Suprapubic skin (tissue), 4 donors: ENCODE data around the gene NFIA. TPM values are rescaled to one million over a fixed set of nuclear protein-coding genes. Genes with fewer than 3 reads are reported as not detected.
A peak's percentile ranks its signal among the peaks of the same experiment; 100 is the strongest.

Experiments
- DNase-seq, 2 donors: peaks; one replicate each; pipeline ENCODE4 v3.0.0-alpha.2; 2019; ENCODE audit warnings: low spot score in 2 of 2
- H3K27ac ChIP-seq: fragments of 200-600 bp; sonication (generic); one replicate; pipeline ENCODE4 v1.5.1; 2019
- H3K27me3 ChIP-seq: fragments of 200-600 bp; sonication (generic); one replicate; pipeline ENCODE4 v1.5.1; 2019
- H3K36me3 ChIP-seq: fragments of 200-600 bp; sonication (generic); one replicate; pipeline ENCODE4 v1.5.1; 2019
- H3K4me1 ChIP-seq: fragments of 200-600 bp; sonication (generic); one replicate; pipeline ENCODE4 v1.5.1; 2019
- H3K4me3 ChIP-seq: fragments of 200-600 bp; sonication (generic); one replicate; pipeline ENCODE4 v1.5.1; 2019; ENCODE audit warnings: mild to moderate bottlenecking
- H3K9me3 ChIP-seq: fragments of 200-600 bp; sonication (generic); one replicate; pipeline ENCODE4 v1.5.1; 2019
- EP300 ChIP-seq: sonication (generic); formaldehyde crosslinking; IDR thresholded peaks from one replicate; pipeline ENCODE4 v1.6.1; 2017; ENCODE audit warnings: antibody characterized with exemption
- POLR2A ChIP-seq, 2 donors: fragments of 450-650 bp; IDR thresholded peaks; one replicate each; pipeline ENCODE4 v1.6.1; 2017; ENCODE audit warnings: antibody characterized with exemption in 2 of 2, mild to moderate bottlenecking in 2 of 2, moderate library complexity in 2 of 2
- POLR2AphosphoS5 ChIP-seq, 3 donors: sonication (generic); formaldehyde crosslinking; IDR thresholded peaks; one replicate each; pipeline ENCODE4 v1.6.1; 2017; ENCODE audit warnings: antibody characterized with exemption in 3 of 3
- WGBS: methylation state at CpG from one replicate; pipeline ENCODE4 v1.1.5; 2018; 5-methylcytosine and 5-hydroxymethylcytosine counted together
- total RNA-seq, 4 donors: library from RNA; depleted of rRNA; stranded (reverse); fragments of >200 nt; gene quantifications; one replicate each; pipeline ENCODE4 v1.1.0, GENCODE V29; 2016
- TF ChIP-seq, protein P1 (sequence below), 2 donors: fragments of 200-600 bp in 1 of 2; fragments of 450-650 bp in 1 of 2; sonication (generic) in 1 of 2; IDR thresholded peaks; one replicate each; pipeline ENCODE4 v1.5.1; 2016 to 2019; ENCODE audit warnings: antibody characterized with exemption in 2 of 2, mild to moderate bottlenecking in 1 of 2, moderate library complexity in 1 of 2

The NFIA gene
- total RNA-seq, 4 donors from 2014 or later: 30.1 to 54.2 (median 48.2) TPM

DNA sequence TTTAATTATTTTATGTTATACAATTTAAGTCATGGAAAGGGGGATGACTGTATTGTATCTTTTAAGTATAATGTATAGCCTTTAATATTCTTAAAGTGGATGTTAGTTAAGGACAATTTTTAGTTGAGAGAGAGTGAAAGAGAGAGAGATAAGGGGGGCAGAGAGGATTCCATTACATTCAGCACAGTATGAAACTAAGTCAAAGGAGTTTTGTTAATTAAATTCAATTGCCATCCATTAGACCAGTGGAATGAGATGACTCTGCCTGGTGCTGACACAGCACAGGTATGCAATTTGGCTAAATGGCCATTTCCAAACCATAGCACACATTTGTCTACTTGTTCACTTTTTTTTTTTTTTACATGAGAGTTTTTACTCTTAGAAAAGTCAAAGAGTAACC, 27.5 kb downstream of the NFIA start:
- H3K4me3 ChIP-seq: no peak overlapping the region
- H3K27ac ChIP-seq: no peak overlapping the region
- no peaks in the 10 kb centered on the region for H3K9me3 ChIP-seq
- TF ChIP-seq POLR2A (IDR thresholded peaks at IDR 0.05) (no peak), EP300 (no peak), POLR2AphosphoS5 (IDR thresholded peaks at IDR 0.05) (no peak)
- TF ChIP-seq, protein P1, sequence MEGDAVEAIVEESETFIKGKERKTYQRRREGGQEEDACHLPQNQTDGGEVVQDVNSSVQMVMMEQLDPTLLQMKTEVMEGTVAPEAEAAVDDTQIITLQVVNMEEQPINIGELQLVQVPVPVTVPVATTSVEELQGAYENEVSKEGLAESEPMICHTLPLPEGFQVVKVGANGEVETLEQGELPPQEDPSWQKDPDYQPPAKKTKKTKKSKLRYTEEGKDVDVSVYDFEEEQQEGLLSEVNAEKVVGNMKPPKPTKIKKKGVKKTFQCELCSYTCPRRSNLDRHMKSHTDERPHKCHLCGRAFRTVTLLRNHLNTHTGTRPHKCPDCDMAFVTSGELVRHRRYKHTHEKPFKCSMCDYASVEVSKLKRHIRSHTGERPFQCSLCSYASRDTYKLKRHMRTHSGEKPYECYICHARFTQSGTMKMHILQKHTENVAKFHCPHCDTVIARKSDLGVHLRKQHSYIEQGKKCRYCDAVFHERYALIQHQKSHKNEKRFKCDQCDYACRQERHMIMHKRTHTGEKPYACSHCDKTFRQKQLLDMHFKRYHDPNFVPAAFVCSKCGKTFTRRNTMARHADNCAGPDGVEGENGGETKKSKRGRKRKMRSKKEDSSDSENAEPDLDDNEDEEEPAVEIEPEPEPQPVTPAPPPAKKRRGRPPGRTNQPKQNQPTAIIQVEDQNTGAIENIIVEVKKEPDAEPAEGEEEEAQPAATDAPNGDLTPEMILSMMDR (IDR thresholded peaks at IDR 0.05): no peak
- H3K36me3 ChIP-seq: no peaks in the 10 kb centered on the region
- H3K27me3 ChIP-seq: no peaks in the 10 kb centered on the region
- peaks cover 13% of the 10 kb centered on the region for H3K4me1 ChIP-seq
- no peak for DNase-seq

DNA sequence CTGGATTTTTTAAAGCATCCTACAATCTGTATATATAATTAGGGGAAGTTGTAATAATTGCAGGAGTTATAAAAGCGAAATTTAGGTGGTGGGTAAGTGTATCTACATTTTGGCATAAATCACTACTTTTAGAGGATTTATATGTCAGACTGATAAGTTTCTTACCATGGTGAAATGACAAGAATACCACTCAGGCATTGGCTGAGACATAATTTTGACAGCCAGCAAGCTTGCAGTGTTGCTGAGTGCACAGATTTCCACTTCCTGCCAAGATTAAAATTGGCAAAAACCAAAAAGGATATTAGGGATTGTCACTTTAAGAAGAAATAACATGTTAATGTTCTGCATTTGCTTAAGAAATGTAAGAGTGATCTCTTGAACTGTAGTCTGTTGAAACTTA, 28.2 kb downstream of the NFIA start:
- H3K27ac ChIP-seq: peak overlapping the region; percentile 25
- H3K9me3 ChIP-seq: no peaks in the 10 kb centered on the region
- TF ChIP-seq, protein P1 (IDR thresholded peaks at IDR 0.05): no peak
- no peak for TF ChIP-seq POLR2A (IDR thresholded peaks at IDR 0.05)
- no peak for TF ChIP-seq EP300
- TF ChIP-seq POLR2AphosphoS5 (IDR thresholded peaks at IDR 0.05): no peak
- no peaks in the 10 kb centered on the region for H3K36me3 ChIP-seq
- WGBS: 86% methylated on average over 1 of the region's 1 CpG
- no peak overlapping the region for H3K4me3 ChIP-seq
- no peaks in the 10 kb centered on the region for H3K27me3 ChIP-seq
- H3K4me1 ChIP-seq: peaks cover 18% of the 10 kb centered on the region
- no peak for DNase-seq

DNA sequence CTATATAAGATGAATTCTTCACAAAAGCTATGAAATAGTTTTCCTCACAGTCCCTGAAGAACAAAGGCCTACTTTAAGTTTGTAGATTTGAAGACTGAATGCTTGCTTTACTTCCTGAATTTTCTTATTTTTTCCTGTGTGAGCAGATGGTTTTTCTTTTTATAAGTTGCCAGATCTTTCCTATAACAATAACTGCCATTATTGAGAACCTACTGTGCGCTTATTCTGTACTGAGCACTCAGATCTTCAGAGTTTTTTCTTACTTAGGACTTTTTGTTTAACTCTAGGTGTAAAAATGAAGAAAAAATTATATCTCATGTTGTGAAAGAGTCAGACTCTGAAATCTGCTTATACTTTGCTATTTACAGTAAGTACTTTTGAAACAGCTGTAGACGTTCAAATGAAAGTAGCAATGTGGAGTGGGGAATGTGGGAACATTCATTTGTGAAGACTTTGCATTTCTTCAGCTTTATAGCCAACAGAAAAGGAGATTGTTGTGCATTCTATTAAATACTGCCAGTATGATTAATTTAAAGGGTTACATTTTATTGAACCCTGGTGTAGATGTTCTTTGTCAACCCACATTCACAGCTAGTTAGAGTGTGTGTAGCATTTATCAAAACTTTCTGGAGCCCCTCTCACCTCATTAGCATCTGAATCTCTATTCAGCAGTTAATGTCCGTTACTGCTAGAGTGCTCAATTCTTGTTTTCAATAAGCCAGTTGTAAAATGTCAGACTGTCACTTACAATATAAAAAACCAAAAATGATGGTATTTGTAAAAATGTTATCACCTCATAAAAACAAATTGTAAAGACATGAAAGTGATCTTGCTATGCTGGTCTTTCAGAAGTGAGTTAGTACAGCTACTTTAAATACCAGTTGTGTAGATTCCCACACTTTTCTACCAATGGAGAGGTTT, 29.0 kb downstream of the NFIA start:
- H3K27ac ChIP-seq: peak overlapping the region; percentile 25
- H3K4me1 ChIP-seq: peaks cover 21% of the 10 kb centered on the region
- no peak for DNase-seq
- no peak for TF ChIP-seq EP300
- TF ChIP-seq, protein P1 (IDR thresholded peaks at IDR 0.05): no peak
- no peak for TF ChIP-seq POLR2A (IDR thresholded peaks at IDR 0.05)
- no peak for TF ChIP-seq POLR2AphosphoS5 (IDR thresholded peaks at IDR 0.05)
- no peak overlapping the region for H3K4me3 ChIP-seq
- WGBS: 63% methylated on average over 3 of the region's 3 CpGs
- no peaks in the 10 kb centered on the region for H3K27me3 ChIP-seq
- no peaks in the 10 kb centered on the region for H3K36me3 ChIP-seq
- no peaks in the 10 kb centered on the region for H3K9me3 ChIP-seq

DNA sequence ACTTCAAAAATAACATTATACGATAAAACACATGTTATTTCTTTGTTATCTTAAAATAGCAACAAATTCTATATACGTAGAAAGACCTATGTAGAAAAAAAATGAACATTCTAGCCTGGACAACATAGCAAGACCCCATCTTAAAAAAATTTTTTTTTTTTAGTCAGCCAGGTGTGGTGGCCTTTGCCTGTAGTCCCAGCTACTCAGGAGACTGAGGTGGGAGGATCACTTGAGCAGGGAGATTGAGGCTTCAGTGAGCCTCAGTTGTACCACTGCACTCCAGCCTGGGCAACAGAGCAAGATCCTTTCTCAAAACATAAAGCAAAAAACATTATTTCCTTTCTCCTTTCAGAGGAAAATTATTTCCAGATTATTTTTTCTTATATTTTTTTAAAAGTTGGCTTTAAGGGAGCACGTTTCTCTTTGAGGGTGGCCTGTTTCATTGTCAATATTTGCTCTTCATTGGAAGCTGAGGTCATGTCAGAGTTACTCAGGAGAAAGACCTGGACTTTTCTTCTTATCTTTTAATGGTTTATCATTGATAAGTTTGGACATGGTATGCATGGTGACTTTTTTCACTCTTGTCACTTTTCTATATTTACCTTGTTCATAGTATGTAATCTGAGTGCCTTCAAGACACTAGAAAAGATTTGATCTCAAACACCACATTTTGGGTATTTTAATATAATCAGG, 32.0 kb downstream of the NFIA start:
- 92% methylated on average over 3 of the region's 3 CpGs for WGBS
- TF ChIP-seq POLR2AphosphoS5 (IDR thresholded peaks at IDR 0.05) (no peak), EP300 (no peak), POLR2A (IDR thresholded peaks at IDR 0.05) (no peak)
- TF ChIP-seq, protein P1 (IDR thresholded peaks at IDR 0.05): no peak
- Histone ChIP-seq H3K27me3 (no peaks in the 10 kb centered on the region), H3K27ac (no peak overlapping the region), H3K4me3 (no peak overlapping the region), H3K9me3 (no peaks in the 10 kb centered on the region), H3K4me1 (peaks cover 31% of the 10 kb centered on the region), H3K36me3 (no peaks in the 10 kb centered on the region)
- no peak for DNase-seq

DNA sequence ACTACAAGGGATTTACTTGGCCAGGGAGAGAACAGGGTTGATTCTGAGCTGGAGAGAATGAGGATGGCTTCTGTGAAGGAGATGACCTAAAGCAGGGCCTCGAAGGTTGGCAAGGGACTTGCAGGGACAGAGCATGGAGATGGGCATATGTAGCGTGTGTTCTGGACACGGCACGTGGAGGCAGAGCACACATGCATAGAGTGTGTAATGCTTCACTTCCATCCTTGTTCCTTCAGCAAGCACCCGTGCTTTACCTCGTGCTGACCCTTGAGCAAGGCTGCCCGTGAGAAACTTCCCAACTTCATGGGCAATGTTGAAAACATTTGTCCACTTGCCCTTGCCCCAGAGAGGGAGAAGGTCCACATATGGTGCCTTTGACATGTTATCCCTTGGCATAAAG, 33.1 kb downstream of the NFIA start:
- H3K27ac ChIP-seq: no peak overlapping the region
- TF ChIP-seq EP300 (no peak), POLR2A (IDR thresholded peaks at IDR 0.05) (no peak), POLR2AphosphoS5 (IDR thresholded peaks at IDR 0.05) (no peak)
- TF ChIP-seq, protein P1 (IDR thresholded peaks at IDR 0.05): no peak
- no peak overlapping the region for H3K4me3 ChIP-seq
- peaks cover 41% of the 10 kb centered on the region for H3K4me1 ChIP-seq
- WGBS: 92% methylated on average over 7 of the region's 7 CpGs
- no peak for DNase-seq
- H3K9me3 ChIP-seq: no peaks in the 10 kb centered on the region
- no peaks in the 10 kb centered on the region for H3K36me3 ChIP-seq
- H3K27me3 ChIP-seq: no peaks in the 10 kb centered on the region
